ENCODE results near the gene CENPM.

CENPM gene

DNA sequence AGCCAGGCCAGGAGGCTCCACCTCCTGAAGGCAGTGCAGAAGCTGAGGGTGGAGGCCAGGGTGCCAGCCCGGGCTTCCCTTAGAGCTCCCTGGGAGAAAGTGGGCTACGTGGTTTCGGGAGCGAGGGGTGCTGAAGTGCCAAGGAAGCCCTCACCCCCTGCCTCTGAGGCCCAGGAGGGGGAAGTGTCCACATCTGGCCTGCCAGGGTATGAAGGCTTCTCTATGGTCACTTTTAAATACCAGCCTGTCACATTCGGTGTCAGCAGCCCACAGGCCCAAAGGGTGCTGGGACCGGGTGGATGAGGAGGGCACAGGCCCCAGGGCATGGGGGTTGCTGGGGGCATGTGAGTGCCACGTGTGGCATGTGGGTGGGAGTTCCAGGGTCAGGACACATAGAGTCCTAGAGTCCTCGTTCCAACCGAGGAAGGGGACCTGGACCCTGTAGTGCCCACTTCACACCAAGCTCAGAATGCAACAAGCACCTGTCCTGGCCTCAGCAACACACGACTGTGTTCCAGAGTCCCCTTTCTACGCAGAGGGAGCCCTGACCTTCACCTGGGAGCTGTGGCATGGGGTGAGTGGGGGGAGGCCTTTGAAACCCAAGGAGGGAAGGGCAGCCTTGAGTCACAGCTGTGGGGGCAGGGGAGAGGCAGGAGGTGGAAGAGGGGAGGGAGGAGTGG is 33.8 kb downstream of the CENPM start:
- DNase-seq (ENCODE audit: low spot score) = no peak

DNA sequence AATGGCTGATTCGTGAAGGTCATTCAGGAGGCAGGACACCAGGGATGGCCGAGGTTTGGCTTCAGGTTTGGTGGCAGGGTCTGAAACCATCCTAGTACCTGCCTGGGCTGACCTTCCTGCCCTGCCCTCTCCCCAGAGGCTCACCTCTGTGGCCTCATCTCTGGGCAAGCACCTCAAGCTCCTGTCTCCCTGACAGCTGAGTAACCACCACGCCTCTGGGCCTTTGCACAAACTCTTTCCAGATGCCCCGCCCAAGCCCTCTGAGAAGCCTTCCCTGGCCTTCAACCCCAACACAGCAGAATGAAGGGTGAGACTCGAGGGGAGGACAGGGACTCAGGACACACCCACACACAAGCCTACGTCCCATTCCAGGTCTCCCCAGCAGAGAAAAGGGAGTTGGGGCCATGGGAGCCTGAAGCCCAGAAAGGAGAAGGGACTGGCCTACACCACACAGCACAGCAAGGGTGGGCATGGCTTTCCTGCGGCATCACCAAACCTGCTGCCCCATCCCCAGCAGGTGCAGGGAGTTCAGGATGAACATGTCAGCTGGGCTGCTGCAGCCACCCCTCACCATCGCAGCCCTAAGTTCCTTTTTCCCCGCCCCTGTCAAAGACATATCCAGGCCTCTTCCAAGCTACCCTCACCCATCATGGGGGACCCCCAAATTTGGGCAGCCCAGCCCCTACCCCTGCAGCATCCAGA is 34.5 kb downstream of the CENPM start:
- DNase-seq (ENCODE audit: low spot score) = no peak

DNA sequence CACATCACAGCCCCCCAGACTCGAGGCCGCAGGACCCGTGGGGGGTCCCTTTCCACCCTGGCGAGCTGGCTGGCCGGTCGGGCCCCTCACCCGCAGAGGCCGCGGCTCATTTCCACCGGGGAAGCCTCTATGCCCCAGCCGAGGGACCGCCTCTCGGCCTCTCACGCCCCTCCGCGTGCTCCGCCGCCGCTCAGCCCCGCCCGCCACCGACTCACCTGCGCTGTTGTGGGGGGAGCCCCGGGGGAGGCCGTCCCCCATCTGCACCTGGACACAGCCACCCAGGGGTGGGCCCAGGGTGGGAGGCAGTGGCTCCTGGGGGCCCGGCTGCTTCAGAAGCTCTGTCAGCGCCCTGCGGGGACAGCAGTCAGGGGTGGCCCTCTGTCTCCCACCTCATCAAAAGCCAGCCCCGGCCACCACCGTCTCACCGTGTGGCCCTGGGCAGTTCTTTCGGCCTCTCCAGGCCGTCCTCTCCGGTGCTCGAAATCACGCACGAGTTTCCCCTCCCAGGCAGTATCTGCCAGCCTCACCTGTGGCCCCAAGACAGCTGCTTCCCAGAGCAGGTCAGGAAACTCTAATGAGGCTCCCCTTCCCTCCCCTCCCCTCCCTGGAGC is 35.8 kb downstream of the CENPM start:
- DNase-seq (ENCODE audit: low spot score) = no peak

DNA sequence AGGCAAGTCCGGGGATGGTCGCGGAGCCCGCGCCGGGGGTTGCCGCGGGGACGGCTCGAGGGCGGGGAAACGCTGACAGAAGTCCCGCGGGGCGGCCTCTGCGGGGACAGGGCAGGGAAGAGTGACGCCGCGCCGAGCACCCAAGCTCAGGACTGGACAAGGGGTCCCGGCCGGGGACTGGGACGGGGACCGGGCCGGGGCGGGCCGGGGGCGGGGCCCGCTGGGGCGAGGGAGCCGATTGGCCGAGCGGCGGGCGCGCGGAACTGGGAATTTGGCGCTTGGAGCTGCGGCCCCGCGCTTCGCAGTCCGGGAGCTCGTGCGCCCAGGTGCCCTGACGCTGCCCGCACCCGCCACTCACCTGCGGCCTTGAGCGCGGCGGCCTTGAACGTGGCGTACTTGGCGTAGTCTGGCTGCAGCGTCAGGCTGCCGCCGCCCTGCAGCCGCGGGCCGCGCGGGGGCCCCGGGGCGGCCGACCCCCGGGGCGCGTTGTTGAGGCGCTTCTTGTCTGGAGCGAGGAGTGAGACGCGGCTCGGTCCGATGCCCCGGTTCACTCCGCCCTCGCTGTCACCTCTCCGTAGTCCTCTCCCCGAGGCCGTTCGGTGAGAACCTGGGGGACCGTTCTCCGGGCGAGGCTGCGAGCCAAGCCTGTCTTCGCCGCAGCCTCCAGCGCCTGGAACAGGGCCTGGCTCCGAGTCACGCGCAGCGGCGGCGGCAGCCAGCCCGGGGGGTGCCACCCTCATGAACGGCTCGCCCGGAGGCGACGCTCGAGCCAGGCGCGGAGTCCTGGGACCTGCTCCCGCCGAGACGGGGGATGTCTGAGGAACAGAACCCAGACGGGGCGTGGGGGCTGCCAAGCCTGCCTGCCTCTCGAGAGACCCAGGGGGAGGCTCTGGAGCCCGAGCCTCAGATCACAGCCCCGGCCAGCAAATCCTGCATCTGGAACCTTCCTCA is 36.6 kb downstream of the CENPM start:
- DNase-seq (ENCODE audit: low spot score) = no peak

DNA sequence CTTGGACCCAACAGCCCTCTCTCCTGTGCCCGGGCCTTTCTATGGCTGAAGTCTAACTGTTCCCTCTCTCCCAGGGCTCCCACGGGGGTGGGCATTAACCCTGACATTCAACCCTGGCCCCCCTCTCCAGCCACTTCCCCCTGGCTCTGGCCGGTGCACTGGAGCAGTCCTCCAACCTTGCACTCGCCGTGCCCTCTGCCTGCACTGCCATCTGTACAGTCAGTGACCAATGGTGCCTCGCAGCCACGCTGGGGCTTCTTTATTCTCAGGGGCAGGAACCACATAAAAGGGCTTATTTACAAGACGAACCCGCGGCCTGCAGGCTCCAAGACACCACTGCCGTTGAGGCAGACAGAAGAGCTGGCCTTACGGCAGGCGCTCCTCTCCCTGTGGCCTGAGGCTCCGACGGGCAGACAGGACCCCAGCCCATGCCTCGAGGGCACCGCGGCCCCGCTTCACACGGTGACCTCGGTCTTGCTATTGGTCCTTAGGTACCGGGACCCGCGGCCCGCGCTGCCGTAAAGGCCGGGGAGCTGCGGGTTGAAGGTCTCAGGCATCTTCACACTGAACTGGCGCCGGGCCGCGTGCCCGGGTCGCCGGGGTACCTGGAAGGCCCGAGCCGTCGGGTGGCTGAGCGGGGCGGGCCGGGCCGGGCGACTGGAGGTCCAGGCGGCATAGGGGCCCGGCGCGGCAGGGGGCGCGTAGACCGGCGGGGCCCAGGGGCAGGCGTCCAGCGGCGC is 37.5 kb downstream of the CENPM start:
- no peak for DNase-seq (ENCODE audit: low spot score)

DNA sequence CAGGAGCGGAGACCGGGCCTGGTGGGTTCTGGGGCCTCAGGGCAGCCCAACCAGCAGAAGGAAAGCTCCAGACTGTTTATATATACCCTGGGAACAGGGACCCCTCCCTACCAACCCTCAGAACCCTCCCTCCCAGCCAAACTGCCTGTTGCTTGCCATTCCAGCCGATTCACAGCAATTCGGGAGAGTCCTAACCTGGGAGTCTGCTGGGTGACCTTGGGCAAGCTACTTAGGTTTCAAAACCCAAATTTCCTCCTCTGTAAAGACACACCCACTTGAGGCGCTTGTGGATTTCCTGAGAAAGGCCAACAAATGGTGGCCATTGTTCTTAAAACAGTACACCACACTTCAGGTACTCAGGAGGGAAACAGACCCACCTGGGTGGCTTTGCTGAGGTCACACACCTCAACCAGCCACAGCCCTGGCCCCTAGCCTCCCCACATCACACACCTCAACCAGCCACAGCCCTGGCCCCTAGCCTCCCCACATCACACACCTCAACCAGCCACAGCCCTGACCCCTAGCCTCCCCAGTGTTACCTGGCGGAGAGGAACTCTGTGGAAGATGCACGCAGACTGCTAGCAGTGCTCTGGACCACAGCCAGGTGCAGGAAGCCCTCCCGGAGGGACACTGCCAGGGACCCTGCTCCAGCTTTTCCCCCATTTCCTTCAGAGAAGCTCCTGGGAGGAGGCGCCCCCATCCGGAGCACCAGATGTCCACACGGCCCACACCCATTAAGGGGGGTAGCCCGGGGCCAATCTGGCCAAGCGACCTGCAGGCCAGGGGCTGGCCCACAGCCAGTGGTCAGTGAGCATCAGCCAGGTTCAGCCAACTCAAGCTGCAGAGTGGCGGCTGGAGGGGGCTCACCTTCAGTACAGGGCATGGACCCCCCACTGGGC is 38.3 kb downstream of the CENPM start:
- DNase-seq (ENCODE audit: low spot score) = no peak

DNA sequence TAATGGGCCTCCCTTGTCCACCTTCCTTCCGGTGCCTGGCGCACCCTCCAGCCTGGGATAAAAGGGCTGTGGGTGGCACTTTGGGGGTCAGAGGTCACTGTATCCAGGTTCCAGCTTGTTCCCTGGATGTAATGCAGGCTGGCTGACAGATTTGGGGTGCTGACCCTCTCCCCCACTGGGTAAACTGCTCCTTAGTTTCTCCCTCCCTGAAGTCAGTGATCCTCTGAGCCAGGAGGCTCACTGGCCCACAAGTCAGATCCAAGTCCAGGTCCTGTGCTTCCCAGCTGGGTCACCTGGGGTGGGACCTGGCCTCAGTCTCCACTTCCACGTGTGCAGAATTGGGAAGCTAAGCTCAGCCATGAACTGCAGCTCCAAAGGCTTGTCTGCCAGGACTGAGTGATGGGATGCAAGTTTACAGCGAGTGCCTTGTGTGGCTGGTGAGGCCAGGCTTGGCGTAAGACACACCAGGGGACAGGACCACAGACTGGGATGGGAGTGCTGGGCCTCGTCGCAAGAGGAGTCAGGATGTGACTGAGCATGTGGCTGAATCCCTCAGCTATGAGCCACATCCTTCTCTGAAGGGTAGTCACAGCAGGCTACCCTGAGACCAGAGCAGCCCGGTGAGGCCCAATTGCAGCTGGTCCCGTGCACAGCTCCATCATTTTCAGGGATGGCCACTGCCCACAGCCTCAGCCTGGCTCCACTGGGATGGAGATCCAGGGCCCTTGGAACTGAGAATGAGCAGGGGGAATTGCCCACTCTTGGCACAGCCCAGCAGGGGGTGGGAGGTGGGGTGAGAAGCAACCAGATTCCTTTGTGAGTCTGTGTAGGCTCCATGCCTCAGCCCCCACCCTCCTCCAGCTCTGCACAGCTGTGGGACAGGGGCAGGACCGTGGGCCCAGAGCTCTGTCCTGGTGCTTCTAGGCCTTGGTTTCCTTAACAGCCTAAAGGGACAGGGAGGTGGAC is 39.2 kb downstream of the CENPM start:
- no peak for DNase-seq (ENCODE audit: low spot score)

DNA sequence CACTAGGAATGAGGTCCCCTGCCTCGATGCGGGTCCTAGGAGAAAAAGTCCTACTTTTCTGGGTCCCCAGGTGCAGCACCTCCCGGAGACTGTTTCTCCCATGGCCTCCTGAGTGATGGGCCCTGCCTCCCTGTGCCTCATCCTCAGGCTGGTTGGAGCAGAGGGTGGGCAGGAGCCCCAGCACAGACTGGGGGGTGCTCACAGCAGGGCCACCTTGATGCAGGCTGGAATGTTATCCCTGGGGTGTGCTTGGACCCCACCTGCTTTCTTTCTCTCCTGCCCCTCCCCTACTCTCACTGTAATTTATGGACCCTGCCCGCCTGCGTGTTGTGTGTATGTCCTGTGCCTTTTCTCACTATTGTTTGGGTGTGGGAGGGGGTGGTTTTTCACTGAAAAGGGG is 40.1 kb downstream of the CENPM start:
- no peak for DNase-seq (ENCODE audit: low spot score)

DNA sequence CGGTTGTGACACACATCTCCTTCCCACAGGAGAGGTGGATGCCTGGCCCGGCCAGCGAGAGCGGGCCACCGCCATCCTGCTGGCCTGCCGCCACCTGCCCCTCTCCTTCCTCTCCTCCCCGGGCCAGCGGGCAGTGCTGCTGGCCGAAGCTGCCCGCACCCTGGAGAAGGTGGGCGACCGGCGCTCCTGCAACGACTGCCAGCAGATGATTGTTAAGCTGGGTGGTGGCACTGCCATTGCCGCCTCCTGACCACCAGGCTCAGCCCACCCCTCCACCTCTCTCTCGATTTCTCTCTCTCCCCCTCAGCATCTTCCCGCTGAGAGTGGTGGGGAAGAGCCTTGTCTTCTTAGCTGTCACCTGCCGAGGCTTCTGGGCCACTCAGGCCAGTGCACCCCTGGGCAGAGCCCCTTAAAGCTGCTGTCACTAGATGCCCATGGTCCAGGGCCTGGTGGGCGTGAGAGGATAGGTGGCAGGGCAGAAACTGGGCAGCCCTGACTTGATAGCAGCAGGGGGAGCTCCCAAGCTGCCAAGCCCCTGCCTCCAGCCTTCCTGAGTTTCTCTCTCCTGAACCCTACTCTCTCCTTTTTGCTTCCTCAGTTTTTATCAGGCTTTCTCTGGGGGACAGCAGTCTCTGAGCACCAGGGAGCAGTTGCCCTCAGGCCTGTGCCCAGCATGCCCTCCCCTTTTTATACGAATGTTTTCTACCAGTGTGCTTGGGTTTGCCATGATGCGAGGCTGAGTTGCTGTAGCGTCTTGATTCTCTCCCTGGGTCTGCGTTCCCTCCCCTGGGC is 41.3 kb downstream of the CENPM start:
- DNase-seq (ENCODE audit: low spot score) = no peak

DNA sequence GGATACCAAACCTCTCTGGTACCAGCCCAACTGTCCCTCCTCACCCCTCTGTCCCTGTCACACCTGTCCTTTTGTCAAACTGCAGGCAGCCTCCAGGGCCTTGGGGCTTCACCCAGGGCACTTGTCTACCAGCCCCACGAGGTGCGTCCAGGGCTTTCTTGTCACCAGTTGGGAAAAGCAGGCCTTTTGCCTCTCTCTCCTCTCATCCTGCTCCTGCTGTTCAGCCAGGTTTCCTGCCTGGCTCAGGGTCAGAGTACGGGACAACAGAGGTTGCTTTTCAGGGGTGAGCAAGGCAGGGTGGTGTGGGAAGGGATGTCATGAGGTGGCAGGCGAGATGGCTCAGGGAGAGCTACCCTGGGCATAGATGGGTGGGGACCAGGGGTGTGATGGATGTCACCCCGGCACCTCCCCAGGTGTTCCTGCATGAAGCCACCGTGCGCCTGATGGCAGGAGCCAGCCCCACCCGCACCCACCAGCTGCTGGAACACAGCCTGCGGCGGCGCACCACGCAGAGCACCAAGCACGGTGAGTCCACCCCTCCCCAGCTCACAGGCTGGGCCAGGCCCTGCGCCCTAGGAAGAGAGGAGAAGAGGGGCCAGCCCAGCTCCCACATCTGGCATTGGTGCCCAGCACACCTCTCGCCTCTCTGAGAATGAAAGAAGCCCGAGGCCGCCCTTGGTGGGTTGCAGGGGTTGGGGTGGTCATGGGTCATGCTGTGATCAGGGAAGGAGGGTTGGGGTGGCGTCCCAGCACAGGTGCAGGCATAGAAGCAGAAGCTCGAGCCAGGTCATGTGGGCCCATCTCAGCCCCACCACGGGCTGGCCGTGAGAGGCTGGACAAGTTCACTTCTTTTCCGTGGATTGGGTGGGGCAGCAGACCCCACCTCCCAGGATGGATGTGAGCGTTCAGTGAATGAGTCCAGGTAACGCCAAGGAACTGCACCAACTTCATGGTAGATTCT is 42.2 kb downstream of the CENPM start:
- DNase-seq (ENCODE audit: low spot score) = no peak

DNA sequence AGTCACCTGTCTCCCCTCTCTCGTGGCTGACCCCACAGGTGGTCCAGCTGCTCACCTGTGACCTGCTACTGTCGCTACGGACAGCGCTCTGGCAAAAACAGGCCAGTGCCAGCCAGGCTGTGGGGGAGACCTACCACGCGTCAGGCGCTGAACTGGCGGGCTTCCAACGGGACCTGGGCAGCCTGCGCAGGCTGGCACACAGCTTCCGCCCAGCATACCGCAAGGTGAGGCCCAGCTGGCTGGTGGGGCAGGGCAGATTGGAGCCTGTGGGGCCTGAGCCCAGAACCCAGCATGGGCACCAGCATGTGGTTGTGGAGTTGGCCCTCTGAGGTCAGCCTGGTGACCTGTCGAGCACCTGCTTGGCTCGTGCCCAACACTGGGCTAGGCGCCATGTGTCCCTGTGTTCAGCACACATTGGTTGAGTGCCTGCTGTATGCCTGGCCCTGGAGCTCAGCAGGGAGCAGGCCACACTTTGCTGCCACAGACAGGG is 44.0 kb downstream of the CENPM start:
- no peak for DNase-seq (ENCODE audit: low spot score)

DNA sequence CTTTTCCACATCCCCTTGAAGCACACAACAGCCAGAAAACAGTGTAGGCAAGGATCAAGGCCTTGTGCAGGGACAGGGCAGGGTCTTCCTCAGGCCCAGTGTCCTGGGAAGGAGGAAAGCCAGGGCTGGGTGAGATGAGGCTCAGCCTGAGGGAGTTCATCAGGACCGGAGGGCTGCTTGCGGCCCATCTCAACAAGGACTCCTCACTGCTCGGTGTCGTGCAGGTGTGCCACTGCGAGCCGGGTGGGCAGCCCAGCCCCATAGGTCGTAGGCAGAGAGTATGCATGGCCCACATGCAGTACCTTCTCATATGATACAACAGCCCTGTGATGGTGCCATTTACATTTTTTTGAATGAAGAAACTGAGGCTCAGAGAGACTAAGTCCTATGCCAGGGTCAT is 44.9 kb downstream of the CENPM start:
- no peak for DNase-seq (ENCODE audit: low spot score)

DNA sequence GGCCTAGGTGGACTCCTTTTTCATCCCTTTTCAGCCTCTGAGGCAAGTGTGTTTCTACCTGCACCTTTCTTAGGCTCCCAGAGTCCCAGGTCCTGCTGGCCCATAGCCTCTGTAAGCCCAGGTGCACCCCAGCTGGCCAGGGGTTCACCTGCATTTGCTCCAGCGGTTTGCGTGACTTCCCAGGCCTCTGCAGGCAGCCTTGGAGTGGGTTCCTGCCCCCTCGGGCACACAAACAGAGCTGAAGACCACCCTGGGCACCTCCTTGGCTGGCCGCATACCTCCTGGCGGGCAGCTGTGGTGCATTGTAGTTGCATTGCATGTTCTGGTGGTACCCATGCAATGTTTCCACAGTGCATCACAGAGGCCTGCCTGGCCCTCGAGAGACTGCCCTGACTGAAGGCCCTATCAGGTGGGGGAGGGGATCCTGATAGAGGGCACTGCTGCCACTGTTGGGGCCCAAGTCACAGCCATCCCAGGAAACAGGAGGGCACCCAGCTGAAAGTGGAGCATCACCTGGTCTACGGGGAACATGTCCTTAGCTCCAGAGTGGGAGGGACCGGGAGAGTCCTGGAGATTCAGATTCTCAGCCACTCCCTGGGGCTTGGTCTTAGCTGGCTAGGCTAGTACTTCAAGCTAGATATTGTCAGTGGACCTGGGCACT is 46.2 kb downstream of the CENPM start:
- DNase-seq (ENCODE audit: low spot score) = no peak

DNA sequence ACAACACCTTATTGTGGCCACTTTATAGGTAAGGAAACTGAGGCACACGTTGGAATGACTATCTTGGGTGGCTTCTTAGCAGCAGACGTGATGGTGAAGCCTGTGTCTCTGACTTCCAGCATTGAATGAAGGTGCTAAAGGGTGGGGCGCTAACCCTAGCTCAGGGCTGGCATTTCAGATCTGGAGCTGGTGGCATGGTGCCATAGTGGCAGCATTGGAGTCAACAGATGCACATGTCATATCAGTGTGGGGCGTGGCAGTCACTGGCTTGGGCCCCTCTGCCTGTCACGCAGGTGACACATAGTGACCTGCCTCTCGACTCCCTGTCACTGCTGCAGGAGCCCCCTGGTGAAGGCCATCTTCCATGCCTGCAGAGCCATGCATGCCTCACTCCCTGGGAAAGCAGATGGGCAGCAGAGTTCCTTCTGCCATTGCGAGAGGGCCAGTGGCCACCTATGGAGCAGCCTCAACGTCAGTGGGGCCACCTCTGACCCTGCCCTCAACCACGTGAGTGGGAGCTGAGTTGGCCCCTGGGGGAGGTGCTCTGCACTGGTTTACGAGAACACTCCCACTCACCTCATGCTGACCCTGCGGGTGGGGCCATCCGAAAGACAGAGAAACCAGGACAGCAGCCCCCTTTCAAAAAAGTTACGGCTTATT is 46.8 kb downstream of the CENPM start:
- DNase-seq (ENCODE audit: low spot score) = no peak

DNA sequence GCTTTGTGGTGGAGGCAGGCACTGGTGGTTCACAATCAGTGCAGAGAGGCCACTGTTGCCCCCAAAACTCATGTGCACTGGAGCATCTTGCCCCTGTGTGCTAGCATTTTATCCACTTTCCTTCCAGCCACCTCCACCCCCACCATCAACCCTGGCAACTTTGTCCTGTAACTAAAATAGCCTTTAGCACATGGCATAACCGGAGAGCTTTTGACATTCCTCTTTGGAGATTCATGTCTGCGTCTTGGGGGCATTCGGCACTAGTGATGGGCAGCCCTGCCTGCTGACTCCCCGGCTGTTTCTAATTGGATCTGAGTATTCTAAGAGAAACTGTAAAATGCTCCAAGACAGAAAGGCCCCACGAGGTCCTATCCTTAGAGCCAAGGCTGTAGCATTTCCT is 47.8 kb downstream of the CENPM start:
- no peak for DNase-seq (ENCODE audit: low spot score)

DNA sequence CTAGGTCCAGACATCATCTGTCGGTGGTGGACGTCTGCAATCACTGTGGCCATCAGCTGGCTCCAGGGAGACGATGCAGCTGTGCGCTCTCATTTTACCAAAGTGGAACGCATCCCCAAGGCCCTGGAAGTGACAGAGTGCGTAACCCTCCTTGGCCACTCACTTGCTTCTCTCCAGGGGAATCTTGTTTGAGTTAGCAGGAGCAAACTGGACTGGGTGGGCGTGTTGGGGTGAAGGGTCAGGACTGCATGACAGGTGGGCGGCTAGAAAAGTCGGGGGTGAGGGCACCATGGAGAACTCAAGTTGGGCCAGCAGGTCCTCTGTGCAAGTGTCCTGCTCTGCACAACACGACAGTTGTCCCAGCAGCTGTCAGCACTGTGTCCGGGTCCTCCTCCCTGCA is 48.3 kb downstream of the CENPM start:
- no peak for DNase-seq (ENCODE audit: low spot score)

Data from COLO829 (cell line).